ENCODE data around the gene EIF4E.
"Not testable (repeated sequence)": the region's sequence is repeated elsewhere in the genome, so short reads cannot be mapped to it uniquely, and the experiment has no call there.

Gene EIF4E

DNA sequence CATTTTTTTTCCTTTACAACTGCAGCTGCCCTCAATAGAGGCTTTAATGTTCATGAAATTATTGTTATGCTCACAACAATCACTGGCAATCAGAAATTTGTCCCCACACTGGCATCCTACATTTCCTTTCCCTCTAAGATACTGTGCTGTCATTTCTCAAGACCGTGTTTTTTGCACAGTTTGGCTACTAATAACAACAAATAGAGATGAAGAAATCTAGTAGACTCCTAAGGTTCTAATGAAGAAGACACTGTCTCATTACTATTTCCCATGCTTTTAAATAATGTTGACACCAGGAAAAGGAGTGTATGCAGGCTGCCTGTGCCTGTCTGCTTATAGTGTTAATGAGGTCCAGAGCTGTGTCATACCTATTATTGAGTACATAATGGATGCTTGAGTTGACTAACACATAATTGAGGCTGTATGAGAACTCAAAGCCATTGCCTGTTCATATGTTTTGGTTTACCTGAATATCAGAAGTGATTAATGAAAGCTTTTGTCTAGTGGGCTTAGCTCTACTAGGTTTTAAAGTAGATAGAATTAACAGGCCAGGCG lies 1.5 kb upstream of the EIF4E start:
- no peak for DNase-seq

- DNase-seq: peak; percentile 78
Measured at GRCh38 chr4:98929341-98930267, 671 bp upstream of the EIF4E start.

- DNase-seq: peak; percentile 65
Measured at GRCh38 chr4:98928131-98928504, 815 bp downstream of the EIF4E start.

DNA sequence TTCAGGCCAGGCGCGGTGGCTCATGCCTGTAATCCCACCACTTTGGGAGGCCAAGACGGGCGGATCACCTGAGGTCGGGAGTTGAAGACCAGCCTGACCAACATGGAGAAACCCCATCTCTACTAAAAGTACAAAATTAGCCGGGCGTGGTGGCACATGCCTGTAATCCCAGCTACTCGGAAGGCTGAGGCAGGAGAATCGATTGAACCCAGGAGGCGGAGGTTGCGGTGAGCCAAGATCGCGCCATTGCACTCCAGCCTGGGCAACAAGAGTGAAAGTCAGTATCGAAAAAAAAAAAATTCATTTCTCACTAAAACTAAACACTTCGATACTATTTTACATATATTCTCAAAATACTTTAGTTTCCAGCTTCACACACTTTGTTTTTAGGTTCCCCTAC lies 2.7 kb downstream of the EIF4E start:
- not testable (repeated sequence) for DNase-seq

GRCh38 chr4:98921292-98921691 lies 7.6 kb downstream of the EIF4E start:
- no peak for DNase-seq

- no peak for DNase-seq
Measured at GRCh38 chr4:98919996-98920395, 8.9 kb downstream of the EIF4E start.

DNA sequence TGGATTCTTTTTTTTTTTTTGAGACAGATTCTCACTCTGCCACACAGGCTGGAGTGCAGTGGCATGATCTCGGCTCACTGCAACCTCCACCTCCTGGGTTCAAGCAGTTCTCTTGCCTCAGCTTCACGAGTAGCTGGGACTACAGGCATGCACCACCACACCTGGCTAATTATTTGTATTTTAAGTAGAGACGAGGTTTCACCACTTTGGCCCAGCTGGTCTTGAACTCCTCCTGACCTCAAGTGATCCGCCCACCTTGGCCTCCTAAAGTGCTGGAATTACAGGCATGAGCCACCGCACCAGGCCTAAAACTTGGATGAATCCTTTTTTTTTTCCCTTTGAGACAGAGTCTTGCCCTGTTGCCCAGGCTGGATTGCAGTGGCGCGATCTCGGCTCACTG lies 18.2 kb downstream of the EIF4E start:
- not testable (repeated sequence) for DNase-seq

DNA sequence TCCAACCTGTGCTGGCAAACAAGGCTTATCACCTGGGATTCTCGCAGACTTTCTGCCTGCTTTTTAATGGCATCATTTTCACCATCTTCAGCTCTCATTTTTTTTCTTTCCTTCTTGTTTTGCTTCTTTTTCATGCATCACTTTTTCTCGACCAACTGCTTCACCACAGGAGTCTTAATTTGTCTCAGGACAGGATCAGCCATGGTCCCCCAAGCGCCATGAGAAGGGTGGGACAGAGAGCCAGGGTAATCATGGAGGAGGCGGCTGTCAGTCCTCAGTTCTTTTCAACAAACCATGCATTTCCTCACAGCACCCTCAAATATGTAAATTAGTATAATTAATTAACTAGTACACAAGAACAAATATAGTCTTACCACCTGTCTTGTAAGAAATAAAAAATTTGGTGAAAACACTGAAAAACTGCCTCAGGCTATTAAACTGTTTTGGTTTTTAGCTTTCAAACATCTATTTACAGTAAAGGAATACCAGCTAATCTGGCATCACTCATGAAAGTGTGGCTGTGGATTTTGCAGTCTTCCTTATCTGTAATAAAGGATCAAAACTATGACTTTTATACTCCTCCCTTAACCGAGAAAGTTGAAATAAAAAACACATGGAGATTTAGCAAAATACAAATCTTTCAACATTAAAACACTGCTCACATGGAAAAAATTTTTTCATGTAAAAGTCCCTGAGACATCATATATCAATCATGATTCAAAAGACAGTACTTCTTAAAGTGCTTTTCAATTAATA lies 19.1 kb downstream of the EIF4E start:
- DNase-seq: no peak

- no peak for DNase-seq
Measured at GRCh38 chr4:98908703-98909262, 20.1 kb downstream of the EIF4E start.

DNA sequence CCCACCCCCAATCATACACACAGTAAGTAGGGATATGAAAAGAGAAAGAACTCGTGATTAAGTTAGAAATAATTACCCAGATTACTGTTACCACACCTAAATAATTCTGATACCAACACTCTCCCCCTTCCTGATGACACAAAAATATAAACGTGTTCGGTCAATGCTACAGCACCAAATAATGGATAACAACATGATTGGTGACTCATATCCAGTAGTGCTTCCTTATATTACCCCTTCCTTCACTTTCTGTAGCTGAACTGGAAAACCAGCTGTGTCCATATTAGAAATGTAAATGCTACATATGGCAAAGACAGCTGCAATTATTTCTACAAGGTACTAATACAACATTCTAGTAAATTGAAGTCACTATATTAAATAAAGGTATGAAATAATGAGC lies 20.8 kb downstream of the EIF4E start:
- no peak for DNase-seq

- no peak for DNase-seq
Measured at GRCh38 chr4:98905839-98906238, 23.1 kb downstream of the EIF4E start.

- DNase-seq: no peak
Measured at GRCh38 chr4:98905297-98905696, 23.6 kb downstream of the EIF4E start.

DNA sequence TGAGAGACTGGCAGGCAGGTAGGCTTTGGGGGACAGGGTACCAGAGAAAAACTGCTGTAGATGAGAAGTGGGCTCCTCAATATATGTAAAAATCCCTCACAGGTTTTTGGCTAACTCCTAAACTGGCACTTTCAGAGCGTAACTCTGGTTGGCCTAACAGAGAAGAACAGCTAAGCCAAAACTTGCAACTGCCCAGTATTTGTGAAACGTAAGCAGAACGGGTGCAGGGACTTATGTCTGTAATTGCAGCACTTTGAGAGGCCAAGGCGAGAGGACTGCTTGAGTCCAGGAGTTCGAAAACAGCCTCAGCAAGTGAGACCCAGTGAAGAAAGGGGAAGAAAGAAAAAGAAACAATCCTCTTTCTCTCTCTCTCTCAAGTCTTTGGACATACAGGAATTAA lies 25.0 kb downstream of the EIF4E start:
- no peak for DNase-seq

GRCh38 chr4:98903561-98903960 lies 25.4 kb downstream of the EIF4E start:
- no peak for DNase-seq

DNA sequence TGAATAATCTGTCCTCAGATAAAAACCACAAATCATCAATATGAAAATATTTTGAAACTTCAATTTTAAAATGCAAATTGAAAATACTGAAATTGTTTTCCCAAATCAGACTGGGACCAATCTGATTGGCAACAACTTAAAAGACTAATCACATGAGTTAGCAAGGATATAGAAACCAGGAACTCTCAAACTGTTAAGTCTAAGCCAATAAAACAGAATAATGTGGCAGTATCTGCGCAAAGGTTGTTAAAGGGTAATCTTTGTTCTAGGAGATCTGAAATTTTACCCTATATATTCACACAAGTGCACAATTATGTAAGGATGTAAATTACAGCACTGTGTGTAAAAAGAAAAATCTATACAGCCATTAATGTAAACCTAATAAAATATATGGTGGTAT lies 29.7 kb downstream of the EIF4E start:
- no peak for DNase-seq

DNA sequence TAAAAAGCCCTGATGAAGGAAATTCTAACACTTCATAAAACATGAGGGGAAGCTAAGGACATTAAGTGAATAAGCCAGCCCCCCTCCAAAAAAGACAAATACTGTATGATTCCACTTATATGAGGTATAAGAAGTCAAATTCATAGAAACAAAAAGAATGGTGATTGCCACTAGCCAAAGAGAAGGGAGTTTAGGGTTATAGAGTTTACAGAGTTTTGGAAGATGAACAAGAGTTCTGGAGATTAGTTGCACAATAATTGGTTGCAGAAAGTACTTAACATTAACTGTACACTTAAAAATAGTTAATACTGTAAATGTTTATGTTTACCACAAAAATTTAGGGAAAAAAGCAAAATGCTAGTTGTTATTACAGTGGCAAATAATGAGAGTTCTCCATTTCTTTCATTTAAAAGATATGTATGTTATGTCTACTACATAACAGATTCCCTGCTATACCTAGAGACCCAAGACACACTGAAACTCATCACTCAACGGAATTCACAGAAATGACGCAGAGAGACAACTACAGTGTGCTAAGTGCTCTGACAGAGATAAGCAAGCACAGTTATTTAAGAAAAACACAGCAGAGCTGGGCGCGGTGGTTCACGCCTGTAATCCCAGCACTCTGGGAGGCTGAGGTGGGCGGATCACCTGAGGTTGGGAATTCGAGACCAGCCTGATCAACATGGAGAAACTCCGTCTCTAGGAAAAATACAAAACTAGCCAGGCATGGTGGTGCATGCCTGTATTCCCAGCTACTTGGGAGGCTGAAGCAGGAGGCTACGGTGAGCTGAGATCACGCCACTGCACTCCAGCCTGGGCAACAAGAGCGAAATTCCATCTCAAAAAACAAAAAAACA lies 37.2 kb downstream of the EIF4E start:
- no peak for DNase-seq

DNA sequence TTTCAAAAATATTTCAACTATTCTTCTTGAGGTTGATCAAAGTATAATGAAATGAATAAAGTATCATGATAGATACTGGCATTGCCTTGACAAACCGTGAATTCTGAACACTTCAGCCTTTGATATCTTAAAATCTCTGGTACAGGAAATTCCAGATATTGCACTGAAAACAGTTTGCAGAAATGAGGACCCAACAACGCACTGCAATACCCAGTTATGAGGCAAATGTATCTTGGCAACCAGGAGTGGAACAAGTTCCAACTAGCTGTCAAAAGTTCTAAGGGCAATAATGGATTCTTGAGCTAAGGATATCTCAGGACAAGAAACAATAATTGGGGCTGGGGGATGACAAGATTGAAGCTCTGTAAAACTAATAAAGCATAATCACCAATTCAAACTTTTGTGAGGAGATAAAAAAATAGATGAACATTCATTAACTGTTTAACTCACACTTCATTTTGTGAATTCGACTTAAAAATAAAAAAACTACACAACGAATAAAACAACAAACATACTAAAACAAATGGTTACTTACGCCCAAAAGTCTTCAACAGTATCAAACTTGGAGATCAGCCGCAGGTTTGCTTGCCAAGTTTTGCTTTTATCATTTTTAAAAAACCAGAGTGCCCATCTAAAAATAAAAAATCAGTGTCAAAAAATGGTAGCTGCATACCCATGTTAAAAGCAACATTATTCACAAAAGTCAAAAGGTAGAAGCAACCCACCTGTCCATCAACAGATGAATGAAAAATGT lies 38.1 kb downstream of the EIF4E start:
- DNase-seq: no peak

DNA sequence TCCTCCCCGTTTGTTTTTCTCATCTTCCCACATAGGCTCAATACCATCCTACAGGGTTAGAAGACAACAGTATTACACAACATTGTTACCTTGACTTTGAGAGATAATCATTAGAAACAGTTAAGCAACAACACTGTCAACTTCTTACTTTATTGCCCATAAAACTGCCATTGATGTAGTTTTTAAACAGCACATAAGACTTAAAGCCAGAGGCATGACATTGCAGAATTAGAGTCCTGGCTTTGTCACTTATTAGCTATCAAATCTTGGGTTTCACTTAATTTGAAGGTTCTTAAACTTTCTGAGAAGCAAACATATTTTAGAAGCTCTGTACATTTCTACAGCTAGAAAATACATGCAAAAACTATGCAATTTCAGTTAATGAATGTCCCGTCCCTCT lies 41.8 kb downstream of the EIF4E start:
- no peak for DNase-seq

DNA sequence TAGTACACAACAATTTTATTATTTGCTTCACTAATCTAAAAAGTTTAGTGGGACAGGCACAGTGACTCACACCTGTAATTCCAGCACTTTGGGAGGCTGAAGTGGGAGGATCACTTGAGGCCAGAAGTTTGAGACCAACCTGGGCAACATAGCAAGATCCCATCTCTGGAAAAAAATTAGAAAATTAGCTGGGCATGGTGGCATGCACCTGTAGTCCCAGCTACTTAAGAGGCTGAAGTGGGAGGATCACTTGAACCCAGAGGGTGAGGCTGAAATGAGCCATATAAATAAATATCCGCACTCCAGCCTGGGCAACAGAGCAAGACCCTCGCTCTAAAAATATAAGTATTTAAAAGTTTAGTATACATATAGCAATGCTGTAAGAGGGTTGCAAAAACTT lies 42.6 kb downstream of the EIF4E start:
- DNase-seq: not testable (repeated sequence)

- DNase-seq: not testable (repeated sequence)
Measured at GRCh38 chr4:98880884-98881283, 48.0 kb downstream of the EIF4E start.

DNA sequence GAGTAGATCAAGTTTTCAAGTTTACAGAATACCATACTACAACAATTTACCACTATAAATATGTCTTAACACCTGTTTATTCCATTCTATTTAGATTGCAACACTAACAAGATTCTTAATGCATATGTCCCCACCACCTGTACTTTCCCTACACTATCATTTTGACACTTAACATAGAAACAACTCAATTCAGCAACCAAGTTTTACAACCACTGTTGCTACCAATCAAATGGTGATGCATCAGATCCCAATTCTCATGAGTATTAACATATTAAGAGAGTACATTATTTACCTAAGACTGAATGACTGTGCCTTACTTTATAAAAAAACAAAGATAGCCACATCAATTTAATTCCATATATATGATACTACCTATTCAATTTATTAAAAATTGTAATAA lies 49.4 kb downstream of the EIF4E start:
- no peak for DNase-seq

- DNase-seq: no peak
Measured at GRCh38 chr4:98873059-98873458, 55.9 kb downstream of the EIF4E start.
